Activated T-helper 1 cell treated with anti-CD3 and anti-CD28 coated beads, Interleukin-2, amount 50 U/mL, for 16 hours (primary cell): ENCODE measurements around the gene RNF168.
"Not testable (repeated sequence)": the region's sequence is repeated elsewhere in the genome, so short reads cannot be mapped to it uniquely, and the experiment has no call there.

Source experiments
- DNase-seq, 2 donors: peaks; one replicate each; pipeline ENCODE4 v3.0.0-alpha.2; 2020; ENCODE audit warnings: low read depth in 1 of 2, low spot score in 1 of 2

RNF168 gene

DNA sequence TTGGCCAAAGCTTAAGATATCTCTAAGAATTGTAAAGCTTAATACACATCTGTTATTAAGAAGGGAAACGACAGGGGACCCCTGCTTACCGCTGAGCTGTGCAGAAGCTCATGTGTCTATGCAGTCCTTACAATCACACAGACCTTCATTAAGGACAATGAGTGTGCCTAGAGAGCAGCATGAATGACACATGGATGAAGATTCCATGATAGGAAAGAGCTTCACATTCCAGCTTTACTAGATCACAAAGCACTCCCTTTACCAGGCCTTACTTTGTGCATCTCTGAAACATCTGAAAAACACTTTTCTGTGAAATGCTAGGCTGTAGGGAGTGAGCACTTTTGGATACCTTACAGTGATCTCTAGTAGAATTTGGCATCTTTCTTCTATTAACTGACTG, 32.0 kb downstream of the RNF168 start:
- DNase-seq = no peak

DNA sequence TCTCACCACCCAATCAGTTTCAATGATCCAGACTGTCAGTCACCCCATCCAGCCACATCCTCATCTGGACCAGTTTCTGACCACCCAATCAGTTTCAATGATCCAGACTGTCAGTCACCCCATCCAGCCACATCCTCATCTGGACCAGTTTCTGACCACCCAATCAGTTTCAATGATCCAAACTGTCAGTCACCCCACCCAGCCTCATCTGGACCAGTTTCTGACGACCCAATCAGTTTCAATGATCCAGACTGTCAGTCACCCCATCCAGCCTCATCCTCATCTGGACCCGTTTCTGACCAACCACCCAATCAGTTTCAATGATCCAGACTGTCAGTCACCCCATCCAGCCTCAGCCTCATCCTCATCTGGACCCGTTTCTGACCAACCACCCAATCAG, 33.4 kb downstream of the RNF168 start:
- not testable (repeated sequence) for DNase-seq

DNA sequence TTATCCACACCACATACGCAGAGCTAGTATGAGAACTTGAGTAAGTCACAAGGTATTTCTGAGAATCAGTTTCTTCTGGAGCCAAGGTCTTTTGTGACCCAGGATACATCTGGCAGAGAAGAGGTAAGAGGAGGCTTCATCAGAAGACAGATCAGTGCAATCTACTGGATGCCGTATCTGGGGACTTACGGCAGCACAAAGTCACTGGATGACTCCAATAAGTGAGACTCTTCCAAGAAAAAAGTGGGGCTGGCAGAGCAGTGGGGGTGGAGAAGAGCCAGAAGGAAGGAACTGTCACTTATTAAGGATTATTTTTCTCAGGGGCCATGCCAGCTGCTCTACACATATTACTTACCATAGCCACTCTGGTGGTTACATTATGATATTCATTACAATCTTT, 39.8 kb downstream of the RNF168 start:
- no peak for DNase-seq

DNA sequence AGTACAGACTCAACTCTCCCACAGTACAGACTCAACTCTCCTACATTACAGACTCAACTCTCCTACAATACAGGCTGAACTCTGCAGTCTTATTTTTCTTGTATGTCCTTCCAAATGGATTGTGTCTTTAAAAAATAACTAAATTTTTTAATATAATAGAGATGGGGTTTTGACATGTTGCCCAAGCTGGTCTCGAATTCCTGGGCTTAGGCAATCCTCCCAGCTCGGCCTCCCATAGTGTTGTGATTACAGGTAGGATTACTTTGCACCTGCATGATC, 40.2 kb downstream of the RNF168 start:
- DNase-seq = no peak

DNA sequence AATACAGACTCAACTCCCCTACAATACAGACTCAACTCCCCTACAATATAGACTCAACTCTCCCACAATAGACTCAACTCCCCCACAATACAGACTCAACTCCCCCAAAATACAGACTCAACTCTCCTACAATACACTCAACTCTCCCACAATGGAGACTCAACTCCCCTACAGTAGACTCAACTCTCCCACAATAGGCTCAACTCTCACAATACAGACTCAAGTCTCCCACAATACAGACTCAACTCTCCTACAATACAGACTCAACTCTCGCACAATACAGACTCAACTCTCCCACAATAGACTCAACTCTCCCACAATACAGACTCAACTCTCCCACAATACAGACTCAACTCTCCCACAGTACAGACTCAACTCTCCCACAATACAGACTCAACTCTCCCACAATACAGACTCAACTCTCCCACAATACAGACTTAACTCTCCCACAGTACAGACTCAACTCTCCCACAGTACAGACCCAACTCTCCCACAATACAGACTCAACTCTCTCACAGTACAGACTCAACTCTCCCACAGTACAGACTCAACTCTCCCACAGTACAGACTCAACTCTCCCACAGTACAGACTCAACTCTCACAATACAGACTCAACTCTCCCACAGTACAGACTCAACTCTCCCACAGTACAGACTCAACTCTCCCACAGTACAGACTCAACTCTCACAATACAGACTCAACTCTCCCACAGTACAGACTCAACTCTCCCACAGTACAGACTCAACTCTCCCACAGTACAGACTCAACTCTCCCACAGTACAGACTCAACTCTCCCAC, 40.7 kb downstream of the RNF168 start:
- DNase-seq = not testable (repeated sequence)

DNA sequence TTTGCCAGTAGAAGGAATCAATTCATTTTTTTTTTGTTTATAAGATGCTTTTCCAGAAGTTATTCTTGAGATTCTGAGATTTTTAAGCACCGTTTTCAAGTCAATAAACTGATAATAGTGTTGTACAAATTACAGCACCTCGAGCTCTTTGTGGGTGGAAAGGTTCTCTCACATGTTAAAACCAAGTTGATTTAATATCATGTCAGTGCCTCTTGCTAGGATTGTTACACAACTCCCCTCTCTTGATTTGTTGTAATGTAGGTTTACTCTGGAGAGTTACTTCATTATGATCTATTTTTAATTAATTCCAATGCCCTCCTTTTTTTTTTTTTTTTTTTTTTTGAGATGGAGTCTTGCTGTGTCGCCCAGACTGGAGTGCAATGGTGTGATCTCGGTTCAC, 45.5 kb downstream of the RNF168 start:
- DNase-seq = no peak

DNA sequence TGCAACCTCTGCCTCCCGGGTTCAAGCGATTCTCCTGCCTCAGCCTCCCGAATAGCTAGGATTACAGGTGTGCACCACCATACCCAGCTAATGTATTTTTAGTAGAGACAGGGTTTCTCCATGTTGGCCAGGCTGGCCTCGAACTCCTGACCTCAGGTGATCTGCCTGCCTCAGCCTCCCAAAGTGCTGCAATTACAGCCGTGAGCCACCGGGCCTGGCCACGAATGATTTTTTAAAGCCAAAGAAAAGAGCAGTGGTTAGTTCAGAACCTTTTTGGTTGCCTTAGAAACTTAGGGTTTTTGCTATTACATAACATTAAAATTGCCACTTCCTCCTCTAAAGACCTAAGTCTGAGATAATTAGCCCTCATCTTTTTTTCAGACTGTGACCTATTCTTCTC, 46.1 kb downstream of the RNF168 start:
- DNase-seq = not testable (repeated sequence)

DNA sequence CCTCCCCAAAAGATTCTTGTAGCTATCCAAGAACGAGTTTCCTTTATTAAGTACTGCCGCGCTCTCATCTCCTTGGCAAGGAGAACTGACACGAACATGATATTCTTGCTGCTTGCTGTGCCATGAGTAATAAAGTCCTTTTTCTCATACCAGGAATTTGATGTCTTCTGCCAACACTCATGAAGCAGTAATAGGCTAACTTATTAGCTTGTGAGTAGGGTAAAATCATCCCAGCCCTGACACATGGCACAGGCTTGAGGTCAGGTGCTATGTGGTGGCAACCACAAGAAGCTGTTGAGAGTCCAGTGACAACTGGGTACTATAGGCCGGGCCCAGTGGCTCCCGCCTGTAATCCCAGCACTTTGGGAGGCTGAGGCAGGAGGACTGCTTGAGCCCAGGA, 48.6 kb downstream of the RNF168 start:
- DNase-seq = no peak

DNA sequence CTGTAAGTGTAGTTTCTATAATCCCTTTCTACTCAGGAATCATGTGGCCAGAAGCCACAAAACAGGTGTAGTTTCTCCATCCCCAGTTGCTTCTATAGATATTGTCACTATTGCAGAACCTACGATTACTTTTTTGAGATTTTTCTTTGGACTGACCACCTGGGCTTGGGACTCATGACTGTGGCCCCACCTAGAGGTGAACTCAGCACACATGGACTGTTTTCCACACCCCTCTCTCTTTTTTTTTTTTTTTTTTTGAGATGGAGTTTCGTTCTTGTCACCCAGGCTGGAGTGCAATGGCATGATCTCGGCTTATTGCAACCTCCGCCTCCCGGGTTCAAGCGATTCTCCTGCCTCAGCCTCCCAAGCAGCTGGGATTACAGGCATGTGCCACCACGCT, 58.2 kb downstream of the RNF168 start:
- DNase-seq = not testable (repeated sequence)

DNA sequence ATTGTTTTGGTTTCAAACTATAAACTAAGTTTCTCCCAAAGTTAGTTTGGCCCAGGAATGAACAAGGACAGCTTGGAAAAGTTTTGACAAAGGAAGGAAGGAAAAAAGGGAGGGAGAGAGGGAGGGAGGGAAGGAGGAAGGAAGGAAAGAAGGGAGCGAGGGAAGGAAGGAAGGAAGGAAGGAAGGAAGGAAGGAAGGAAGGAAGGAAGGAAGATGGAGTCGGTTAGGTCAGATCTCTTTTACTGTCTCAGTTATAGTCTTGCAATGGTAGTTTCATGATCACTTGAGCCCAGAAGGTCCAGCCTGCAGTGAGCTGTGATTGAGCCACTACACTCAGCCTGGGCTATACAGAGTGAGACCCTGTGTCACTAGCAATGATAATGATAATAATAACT, 59.1 kb downstream of the RNF168 start:
- no peak for DNase-seq

DNA sequence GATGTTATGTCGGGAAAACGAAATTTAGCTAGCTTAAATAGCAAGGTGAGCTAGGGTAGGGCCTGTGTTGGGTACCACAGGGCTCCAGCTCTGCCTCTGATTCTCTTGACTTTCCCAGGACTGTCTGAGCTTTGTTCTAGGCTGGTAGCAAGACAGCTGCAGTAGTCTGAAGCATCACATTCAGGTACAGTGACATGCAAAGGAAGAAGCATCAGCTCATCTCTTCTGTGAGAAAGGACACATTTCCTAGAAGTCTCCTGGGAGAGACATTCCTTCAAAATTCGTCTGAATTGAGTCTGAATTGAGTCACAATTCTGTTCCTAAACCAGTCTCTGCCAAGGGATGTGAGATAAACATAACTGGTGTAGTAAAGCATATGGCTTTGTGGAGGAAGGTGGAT, 62.9 kb downstream of the RNF168 start:
- DNase-seq = no peak

DNA sequence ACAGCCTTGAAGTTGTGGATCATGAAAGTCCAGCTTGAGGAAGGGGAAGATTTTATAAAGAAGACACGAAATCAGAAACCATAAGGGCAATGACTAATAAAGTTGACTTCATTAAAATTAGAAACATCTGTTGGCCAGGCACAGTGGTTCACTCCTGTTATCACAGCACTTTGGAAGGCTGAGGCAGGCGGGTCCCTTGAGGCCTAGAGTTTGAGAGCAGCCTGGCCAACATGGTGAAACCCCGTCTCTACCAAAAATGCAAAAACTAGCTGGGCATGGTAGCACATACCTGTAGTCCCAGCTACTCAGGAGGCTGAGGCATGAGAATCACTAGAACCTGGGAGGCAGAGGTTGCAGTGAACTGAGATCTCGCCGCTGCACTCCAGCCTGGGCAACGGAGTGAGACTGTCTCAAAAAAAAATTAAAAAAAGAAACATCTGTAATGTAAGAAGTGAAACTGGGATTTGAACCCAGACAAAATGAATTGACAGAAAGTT, 63.5 kb downstream of the RNF168 start:
- no peak for DNase-seq

DNA sequence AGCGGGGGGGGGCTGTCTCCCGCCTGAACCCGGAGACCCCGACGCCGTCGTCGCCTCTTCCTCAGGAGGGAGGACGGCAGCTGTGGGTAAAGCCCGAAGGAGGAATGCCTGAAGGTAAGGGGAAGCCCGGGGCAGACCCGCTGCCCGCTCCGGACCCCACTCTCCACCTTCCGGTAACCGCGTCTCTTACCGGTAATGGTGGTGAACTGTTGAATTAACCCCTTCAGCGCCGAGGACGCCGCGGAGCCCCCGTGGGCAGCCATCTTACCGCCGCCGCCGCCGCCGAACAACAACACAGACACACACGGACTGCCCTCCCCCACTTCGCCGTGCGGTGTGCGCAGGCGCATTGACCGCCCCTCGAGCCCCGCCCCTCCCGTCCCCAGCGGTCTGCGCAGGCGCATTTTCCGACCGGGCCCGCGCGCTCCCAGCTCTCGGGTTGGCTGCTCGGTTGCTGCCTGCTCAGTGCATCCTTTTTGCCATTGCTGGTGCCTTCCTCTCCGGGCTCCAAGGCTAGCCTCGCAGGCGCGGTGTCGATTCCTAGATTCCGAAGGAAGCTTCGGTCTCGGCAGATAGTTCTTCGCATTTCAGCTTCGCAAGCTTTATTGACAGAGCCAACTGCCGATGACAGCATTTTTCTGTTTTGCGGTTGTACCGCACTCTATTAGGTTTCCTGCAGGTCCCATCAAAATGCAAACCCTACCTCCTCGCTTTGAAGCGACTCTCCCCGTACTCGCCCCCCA, 71.3 kb downstream of the RNF168 start, which contains the start of gene UBXN7:
Gene UBXN7 (minus strand): TSS at position 291 of the 743 bp plus-strand sequence. CDS start 28 bp downstream, at position 263.
- DNase-seq = peak; percentile 95 to 96

DNA sequence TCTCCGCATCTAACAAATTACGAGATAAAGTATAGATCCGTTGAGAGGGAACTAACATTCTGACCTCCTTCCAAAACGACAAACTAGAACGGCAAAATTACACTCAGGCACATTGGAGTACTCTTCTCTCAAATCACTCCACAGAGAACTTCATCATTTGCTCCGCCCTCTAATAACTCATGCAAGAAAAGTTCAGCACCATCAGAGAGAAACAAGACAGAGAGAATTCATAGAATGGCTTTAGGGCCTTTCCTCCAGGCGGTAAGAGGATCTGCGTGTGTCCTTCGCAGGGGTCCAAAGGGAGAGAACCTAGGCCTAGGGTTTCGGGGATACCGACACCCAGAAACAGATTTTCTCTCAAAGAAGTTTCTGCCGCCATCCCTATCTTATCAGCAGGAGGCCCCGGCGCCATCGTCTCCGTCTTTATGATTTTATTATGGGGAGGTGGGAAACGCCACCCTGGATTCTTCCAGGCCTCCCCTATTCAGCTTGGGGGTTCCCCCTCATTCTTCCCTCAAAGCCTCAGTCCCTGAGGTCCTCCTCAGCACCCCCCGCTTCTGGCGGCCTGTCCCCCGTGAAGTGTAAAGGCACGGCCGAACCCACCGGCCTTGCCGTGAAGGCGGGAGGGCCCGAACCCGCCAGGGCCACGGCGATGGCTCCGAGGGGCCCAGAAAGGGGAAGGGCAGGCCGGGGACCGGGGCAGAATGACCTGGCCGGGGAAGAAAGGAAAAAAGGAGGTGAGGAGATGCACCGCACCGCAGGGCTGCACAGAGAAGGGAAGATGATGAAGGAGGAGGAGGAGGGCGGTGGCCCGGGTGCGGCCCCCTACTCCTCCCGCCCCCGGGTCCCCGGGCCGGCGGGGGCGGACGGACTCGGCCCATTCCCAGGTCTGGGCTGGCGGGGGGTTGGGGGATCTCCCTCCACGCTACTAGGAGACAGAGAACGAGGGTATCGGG, 72.1 kb downstream of the RNF168 start:
- no peak for DNase-seq

DNA sequence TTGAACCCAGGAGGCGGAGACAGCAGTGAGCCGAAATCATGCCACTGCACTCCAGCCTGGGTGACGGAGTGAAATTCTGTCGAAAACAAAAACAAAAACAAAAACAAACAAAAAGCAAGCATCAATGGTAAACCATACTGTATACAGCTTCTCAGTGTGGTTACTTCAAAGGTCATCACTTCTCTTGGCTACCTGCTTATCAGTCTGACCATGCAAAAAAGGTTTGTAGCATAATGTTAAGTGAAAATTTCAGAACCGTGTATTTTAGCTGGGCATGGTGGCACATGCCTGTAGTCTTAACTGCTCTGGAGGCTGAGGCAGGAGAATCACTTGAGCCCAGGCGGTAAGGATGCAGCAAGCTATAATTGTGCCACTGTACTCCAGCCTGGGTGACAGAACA, 75.5 kb downstream of the RNF168 start:
- DNase-seq = no peak

DNA sequence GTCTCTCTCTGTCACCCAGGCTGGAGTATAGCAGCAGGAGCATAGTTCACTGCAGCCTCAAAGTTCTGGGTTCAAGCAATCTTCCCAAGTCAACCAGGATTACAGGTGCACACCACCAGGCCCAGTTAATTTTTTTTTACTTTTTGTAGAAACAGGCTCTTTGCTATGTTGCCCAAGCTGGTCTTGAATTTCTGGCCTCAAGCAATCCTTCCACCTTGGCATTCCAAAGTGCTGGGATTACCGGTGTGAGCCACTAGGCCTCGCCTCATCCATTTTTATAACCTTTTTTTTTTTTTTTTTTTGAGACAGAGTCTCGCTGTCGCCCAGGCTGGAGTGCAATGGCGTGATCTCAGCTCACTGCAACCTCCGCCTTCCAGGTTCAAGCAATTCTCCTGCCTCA, 79.1 kb downstream of the RNF168 start:
- DNase-seq = not testable (repeated sequence)

DNA sequence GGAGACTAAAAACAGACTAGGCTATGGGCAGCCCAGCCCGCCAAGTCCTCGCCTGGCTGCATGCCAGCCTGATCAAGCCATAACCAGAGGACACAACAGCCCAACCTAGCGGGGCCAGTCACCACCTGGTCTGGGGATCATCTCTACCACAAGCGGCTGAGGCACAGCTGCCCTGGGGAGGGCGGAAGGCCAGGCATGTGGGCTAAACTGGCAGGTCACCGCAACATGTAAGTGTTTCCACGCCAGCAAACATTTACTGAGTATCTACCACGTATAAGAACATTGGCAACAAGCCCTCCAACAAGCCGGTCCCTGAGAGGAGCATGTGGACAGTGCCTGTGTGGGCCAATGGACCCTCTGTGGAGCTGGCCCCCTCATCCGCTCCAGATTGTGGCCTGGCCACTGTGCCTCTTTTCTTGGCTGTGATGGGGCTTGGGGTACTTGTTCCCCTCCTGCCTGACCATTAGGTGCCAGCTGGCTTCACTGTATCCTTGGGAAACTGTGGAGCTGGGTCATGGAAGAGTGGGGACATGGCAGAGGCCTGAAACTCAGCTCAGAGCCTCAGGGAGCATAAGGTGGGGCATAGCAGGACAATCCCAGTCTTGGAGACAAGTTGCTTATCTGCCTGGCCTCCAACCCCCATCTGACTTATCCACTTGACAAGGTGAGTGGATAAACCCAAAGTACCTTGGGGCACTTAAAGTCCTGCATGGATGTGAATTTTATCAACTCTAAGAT, 80.4 kb downstream of the RNF168 start:
- no peak for DNase-seq

DNA sequence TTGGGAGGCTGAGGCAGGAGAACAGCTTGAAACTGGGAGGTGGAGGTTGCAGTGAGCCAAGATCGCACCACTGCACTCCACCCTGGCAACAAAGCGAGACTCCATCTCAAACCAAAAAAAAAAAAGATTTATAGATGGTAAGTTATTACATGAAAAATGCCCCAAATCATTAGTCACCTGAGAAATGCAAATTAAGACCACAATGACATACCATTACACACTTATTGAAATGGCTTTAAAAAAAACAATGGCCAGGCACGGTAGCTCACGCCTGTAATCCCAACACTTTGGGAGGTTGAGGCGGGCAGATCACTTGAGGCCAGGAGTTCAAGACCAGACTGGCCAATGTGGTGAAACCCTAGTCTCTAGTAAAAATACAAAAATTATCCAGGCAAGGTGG, 81.9 kb downstream of the RNF168 start:
- not testable (repeated sequence) for DNase-seq

DNA sequence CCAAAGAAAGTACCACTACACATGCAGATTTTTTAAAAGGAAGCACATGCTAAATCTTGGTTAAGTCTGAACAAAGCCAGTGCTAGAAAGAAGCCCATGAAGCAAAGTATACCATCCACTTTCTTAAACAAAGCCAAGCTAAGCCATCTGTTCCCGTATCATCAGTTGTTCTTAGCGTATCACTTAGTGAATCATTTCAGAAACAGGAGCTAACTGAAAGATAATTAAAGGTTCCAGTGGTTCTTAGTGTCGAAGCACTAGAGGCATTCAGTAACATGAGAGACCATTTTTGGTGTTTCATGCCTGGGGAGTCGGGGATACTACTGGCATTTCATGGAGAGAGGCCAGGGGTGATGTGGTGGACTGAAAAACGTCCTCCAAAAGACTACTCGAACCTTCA, 84.2 kb downstream of the RNF168 start:
- DNase-seq = no peak
